ENCODE data around the gene CLPSL2. TPM values are rescaled to one million over a fixed set of nuclear protein-coding genes. Genes with fewer than 3 reads are reported as not detected.

The CLPSL2 gene
- total RNA-seq, 1 donor from 2014 or later: not detected

DNA sequence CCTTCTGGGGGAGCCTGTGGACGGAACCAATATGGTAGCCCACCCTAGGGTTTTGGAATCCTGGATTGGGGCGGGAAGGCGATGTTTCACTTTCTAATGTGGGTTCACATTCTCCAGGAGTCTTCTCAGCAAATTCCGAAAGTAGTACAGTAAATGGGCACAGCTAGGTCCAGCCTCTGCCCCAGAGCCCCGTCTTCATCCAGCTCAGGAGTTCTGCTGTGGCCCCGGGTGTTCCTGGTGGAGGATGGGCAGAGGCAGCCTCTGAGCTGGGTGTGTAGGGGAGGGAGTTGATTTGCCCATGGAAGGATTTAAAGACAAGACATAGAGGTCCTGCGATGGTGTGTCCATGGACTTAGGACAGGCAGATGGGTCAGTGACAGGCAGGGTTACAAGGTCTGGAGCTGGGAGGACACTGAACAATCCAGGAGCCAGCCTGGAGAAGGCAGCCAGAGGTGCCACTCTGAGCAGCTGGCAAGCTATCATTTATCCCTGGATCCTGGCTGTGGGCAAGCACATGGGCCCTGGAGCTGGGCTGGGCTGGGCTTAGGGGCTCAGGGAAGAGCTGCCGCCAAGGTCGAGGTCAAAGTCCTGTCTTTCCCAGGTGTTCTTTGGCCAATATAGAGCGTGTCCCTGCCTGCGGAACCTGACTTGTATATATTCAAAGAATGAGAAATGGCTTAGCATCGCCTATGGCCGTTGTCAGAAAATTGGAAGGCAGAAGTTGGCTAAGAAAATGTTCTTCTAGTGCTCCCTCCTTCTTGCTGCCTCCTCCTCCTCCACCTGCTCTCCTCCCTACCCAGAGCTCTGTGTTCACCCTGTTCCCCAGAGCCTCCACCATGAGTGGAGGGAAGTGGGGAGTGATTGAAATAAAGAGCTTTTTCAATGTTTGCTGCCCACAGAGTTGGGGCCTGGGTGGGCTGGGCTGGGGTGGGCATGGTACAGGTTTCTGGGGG, 11.1 kb downstream of the CLPSL2 start:
- no peak for DNase-seq (ENCODE audit: low read depth)

- DNase-seq (ENCODE audit: low read depth): no peak
Observed at GRCh38 chr6:35788423-35788982, 12.1 kb downstream of the CLPSL2 start.

DNA sequence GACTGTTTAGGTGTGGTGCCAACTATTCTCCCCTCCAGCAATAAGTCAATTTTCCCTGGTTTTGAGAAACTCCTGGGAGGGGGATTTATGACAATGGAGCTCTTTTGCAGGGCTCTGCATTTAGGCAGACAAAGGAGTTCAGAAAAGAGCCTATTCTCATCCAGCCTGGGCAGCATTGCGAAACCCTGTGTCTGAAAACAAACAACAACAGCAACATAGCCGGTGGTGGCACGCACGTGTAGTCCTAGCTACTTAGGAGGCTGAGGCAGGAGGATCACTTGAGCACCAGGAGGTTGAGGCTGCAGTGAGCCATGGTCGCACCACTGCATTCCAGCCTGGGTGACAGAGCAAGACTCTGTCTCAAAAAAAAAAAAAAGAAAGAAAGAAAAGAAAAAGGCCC, 14.3 kb downstream of the CLPSL2 start:
- no peak for DNase-seq (ENCODE audit: low read depth)

- no peak for DNase-seq (ENCODE audit: low read depth)
Observed at GRCh38 chr6:35794536-35795452, 18.4 kb downstream of the CLPSL2 start.

DNA sequence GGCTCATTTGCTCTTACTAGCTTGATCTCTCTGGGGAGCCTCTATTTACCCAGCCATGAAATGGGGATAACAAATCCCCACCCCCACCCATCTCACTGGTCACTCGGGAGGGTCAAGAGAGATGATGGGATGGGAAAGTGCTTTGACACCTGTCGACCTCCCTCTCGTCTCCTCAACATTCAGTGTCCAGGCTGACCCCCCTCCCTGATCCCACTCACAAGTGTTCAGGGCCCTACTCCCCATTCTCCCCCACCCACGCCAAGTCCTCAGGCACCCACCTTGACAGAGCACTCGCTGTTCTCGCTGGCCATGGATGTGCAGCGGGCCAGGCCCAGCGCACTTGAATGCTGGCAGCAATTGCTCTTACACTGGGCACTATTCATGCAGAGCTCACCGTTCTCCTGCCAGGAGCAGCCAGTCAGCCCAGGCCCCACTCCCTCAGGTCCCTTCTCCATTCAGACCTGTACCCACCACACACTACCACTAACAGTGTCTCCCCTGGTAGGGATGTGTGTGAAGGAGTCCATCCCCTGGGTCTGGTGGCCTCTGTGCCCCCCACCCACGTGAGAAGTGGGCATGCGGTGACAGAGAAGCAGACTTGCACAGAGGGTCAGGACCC, 19.2 kb downstream of the CLPSL2 start:
- DNase-seq (ENCODE audit: low read depth): no peak

DNA sequence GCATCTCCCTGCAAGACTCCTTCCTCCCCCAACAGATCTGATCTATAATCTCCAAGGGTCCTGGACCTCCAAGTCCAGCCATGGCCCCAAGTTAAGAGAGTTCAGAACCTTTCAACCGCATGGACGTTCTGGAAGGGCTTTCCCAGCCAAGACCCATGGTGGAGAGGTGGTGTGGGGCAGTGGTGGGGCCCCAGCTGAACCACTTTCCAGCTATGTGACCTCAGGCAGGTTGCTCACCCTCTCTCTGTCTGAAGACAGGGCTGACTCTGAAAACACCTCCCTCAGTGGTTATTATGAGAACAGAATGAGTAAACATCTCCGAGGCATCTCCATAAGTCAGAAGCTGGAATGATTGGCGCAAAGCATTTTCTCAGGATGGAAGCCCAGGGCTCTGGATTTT, 19.8 kb downstream of the CLPSL2 start:
- no peak for DNase-seq (ENCODE audit: low read depth)

DNA sequence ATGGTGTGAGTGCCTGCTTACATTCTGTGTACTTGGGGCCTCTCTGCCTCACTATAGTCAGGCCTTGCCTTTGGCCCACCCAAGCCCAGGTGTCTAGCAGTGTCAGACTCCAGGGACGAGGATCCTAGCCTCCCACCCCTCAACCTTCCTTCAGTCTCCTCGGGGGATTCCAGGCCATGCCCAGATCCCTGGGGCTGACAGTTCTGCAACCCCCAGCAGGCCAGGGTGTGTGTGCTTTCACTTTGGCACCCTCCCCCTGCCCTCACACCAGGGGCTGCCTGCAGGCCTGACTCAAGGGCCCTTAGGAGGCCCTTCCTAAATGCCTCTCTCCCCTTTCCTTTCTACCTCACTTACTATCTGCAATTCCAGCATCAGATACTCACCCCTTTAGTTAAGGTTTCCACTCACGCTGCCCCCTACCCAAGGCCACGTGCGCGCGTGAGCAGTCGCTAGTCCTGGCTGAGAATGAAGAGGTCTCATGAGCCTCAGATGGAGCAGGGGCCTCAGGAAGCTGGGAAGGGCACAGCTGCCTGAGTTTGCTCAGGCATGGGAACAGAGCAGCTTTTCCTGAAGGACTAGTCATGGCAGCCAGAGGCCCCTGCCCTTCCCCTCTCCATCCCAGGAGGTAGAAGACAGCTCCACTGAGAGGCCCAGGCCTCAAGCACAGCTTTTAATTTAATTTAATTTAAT, 21.6 kb downstream of the CLPSL2 start:
- no peak for DNase-seq (ENCODE audit: low read depth)

- DNase-seq (ENCODE audit: low read depth): no peak
Observed at GRCh38 chr6:35798706-35799105, 22.3 kb downstream of the CLPSL2 start.

GRCh38 chr6:35801148-35801547, 24.8 kb downstream of the CLPSL2 start:
- no peak for DNase-seq (ENCODE audit: low read depth)

DNA sequence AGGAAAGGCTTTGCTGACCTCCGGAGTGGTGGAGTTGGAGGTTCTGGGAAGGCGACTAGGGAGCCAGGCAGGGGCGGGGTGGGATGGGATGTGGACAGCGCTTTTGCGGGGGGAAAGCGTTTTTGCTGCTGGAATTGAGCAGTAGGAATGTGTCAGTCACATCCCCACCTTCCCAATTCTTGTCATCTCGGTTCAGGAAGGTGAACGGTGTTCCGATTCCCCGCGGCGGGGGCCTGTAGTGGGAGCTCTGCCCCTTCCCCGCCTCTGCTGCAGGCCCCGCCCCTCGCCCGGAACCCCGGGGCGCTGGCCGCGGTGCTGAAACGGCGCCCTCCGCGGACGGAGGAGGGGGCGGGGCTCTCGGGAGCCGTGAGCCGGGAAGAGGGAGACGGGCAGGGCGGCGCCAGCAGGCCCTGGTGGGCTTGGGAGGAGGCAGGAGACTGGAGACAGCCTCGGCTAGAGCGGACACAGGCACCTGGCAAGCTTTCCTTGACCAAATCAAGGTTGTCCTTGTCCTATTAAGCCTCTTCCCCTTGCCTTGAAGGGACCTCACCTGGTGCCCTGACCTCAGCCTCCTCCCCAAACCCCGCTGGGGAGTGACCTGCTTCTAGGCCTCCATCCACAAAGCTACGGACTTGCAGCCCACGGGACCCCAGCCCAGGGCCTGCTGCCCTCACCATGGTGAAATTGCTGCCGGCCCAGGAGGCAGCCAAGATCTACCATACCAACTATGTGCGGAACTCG, 28.8 kb downstream of the CLPSL2 start, which contains the start of gene LHFPL5:
Gene LHFPL5 (plus strand): TSS at position 357 of the 741 bp plus-strand sequence. CDS start 319 bp downstream, at position 676.
- DNase-seq (ENCODE audit: low read depth): no peak

GRCh38 chr6:35808688-35809087, 32.3 kb downstream of the CLPSL2 start:
- no peak for DNase-seq (ENCODE audit: low read depth)

DNA sequence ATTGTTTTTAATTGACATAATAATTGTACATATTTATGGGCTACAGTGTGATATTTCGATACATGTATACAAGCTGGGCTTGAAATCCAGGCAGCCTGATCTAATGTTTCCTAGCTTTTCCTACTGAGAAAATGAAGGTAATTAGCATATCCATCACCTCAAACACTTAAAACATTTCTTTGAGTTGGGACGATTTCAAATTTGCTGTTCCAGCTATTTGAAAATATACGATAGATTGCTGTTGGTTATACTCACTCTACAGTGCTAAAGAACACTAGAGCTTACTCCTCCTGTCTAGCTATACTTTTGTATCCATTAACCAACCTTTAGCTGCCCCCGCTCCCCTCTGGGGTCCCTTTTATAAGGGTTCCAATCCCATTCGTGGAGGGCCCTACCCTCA, 33.4 kb downstream of the CLPSL2 start:
- DNase-seq (ENCODE audit: low read depth): no peak

- peak; percentile 98 for DNase-seq (ENCODE audit: low read depth)
Observed at GRCh38 chr6:35810971-35811698, 34.7 kb downstream of the CLPSL2 start.

DNA sequence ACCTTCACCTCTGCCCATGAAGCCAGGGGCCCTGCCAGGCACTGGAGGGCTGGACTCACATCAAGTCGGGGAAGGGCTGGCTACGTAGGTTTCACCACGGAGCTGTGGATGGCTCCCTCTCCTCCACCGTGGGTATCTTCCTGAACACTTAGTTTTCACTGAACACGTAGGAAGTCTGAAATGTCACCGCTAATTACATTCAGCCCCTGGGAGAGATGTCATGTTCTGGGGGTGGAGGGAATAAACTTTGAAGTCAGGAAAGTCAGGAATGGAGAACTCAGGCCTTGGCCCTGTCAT, 35.2 kb downstream of the CLPSL2 start:
- peak; percentile 32 for DNase-seq (ENCODE audit: low read depth)

DNA sequence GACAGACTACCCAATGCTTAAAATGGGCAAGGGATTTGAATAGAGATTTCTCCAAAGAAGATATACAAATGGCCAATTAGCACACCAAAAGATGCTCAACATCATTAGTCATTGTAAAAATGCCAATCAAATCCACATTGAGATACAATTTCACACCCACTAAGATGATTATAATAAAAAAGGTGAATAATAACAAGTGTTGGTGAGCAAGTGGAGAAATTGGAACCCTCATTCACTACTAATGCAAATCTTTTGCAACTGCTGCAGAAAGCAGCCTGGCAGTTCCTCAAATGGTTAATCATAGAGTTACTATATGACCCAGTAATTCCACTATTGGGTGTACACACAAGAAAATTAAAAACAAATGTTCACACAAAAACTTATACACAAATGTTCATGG, 41.1 kb downstream of the CLPSL2 start:
- no peak for DNase-seq (ENCODE audit: low read depth)

DNA sequence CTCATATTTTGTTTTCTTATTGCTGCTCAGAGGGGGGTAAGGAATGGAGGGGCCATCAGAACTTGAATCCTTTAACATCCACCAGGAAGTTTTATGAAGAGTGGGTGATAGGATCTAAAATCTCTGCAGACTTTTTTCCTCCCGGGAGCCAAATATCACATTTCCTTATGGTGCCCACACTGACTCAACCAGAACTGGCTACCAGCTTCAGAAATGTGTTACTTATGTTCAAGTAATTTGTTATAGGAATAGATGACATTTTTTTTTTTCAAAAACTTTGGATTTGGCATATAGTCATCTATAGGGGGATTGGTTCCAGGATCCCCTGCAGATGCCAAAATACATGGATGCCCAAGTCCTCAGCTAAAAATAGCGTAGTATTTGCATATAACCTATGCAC, 47.2 kb downstream of the CLPSL2 start:
- DNase-seq (ENCODE audit: low read depth): no peak

DNA sequence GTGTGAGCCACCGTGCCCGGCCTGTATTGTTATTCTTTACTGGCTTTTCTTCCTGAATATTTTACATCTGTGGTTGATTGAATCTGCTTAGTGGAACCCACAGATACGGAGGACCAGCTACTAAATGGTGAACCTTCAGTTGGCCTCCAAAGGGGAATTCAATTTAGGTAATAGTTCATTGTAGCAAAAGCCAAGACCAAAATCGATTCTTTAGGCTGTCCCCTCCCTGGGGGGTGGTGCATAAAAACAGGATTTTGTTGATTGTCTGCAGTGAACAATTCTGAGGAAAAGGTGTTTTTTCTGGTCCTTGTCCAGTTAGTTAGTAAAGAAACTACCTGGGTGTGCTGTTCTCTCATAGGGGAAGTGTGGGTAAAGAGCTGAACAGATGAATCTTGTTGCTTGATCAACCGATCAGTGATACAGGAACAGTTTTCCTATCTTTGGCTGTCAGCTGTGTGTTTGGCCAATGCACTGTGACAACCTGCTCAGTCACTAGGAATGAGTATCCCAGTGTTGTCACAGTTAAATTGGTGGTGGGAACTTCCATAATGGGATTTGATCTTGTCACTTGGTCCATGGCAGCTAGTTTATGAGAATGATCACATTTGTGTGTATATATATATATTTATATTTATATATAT, 48.3 kb downstream of the CLPSL2 start:
- no peak for DNase-seq (ENCODE audit: low read depth)

Measured in renal cortical epithelial cell (primary cell).